Gastroesophageal sphincter (tissue), 4 donors: ENCODE measurements around the gene PDAP1. TPM values are rescaled to one million over a fixed set of nuclear protein-coding genes. Genes with fewer than 3 reads are reported as not detected.
"Not testable (repeated sequence)": the region's sequence is repeated elsewhere in the genome, so short reads cannot be mapped to it uniquely, and the experiment has no call there.

Experiments
- ATAC-seq: fragments of 150-250 bp; one replicate; pipeline ENCODE4 v1.9.1; 2016; ENCODE audit warnings: mild to moderate bottlenecking, moderate library complexity
- H3K27ac ChIP-seq, 4 donors: fragments of 200-600 bp; sonication (generic) in 3 of 4; 1 replicate in 3 of 4; 2 replicates in 1 of 4; pipeline ENCODE4 v1.5.1; 2016 to 2019
- H3K27me3 ChIP-seq: fragments of 200-600 bp; sonication (generic); one replicate; pipeline ENCODE4 v1.5.1; 2019
- H3K36me3 ChIP-seq, 2 donors: fragments of 200-600 bp; sonication (generic); one replicate each; pipeline ENCODE4 v1.5.1; 2019; ENCODE audit warnings: control low read depth in 1 of 2
- H3K4me1 ChIP-seq, 3 donors: fragments of 200-600 bp; sonication (generic); 1 replicate in 2 of 3; 2 replicates in 1 of 3; pipeline ENCODE4 v1.5.1; 2016 to 2019; ENCODE audit warnings: control low read depth in 2 of 3
- H3K4me3 ChIP-seq, 2 donors: fragments of 200-600 bp; sonication (generic); one replicate each; pipeline ENCODE4 v1.5.1; 2019; ENCODE audit warnings: mild to moderate bottlenecking in 1 of 2, moderate library complexity in 1 of 2
- H3K9me3 ChIP-seq, 3 donors: fragments of 200-600 bp; sonication (generic); one replicate each; pipeline ENCODE4 v1.5.1; 2017 to 2019; ENCODE audit warnings: control low read depth in 2 of 3
- CTCF ChIP-seq, 4 experiments: fragments of 200-600 bp in 2 of 4; fragments of 450-650 bp in 2 of 4; sonication (generic) in 1 of 4; IDR thresholded peaks; one replicate each; pipeline ENCODE4 v1.5.1; 2017 to 2019; ENCODE audit warnings: antibody characterized with exemption in 4 of 4, mild to moderate bottlenecking in 2 of 4, moderate library complexity in 2 of 4
- EP300 ChIP-seq: sonication (generic); formaldehyde crosslinking; IDR thresholded peaks from one replicate; pipeline ENCODE4 v1.6.1; 2017; ENCODE audit warnings: antibody characterized with exemption, mild to moderate bottlenecking
- POLR2A ChIP-seq, 2 donors: fragments of 450-650 bp; IDR thresholded peaks; one replicate each; pipeline ENCODE4 v1.6.1; 2017; ENCODE audit warnings: antibody characterized with exemption in 2 of 2, mild to moderate bottlenecking in 2 of 2, moderate library complexity in 1 of 2
- POLR2AphosphoS5 ChIP-seq: sonication (generic); formaldehyde crosslinking; IDR thresholded peaks from one replicate; pipeline ENCODE4 v1.6.1; 2017; ENCODE audit warnings: antibody characterized with exemption
- WGBS, 2 donors: methylation state at CpG; one replicate each; pipeline ENCODE4 v1.1.5; 2018; ENCODE audit warnings: low coverage in 1 of 2; 5-methylcytosine and 5-hydroxymethylcytosine counted together
- total RNA-seq, 4 donors: library from RNA; depleted of rRNA; stranded (reverse); fragments of >200 nt; gene quantifications; one replicate each; pipeline ENCODE4 v1.1.0, GENCODE V29; 2016

PDAP1 gene
- total RNA-seq, 4 donors from 2014 or later, result 91.7 to 155 (median 123) TPM

DNA sequence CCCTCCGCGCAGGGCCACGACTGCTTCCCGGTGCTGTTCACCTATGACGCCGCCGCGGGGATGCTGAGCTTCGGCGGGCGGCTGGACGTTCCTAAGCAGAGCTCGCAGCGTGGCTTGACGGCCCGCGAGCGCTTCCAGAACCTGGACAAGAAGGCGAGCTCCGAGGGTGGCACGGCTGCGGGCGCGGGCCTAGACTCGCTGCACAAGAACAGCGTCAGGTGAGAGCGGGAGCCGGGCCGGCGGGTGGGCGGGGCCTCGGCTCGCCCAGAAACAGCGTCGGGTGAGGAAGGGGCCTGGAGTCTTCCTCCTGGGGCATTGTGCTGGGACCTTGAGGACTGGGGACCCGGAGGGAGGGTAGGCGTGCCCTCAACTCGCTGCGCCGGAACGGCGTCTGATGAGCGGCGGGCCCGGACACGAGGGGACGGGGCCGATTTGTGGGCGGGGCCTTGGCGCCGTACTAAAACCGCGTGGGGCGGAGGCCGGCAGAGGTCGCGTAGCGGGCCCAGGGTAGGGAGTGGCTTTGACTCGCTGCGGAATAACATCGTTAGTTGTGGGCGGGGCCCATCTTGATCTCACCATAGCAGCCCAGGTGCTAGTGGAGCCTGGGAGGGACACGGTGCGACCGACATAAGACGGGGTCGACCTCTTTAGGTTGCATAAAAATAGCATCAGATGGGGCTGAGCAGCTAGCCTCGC is 15.6 kb downstream of the PDAP1 start:
- H3K36me3 ChIP-seq, result peaks cover 0 to 83% of the 10 kb centered on the region in 2 donors
- H3K4me3 ChIP-seq, result peak overlapping the region; percentile 37 to 69
- no peaks in the 10 kb centered on the region for H3K27me3 ChIP-seq
- peaks cover 0 to 25% (median 6%) of the 10 kb centered on the region in 3 donors for H3K4me1 ChIP-seq
- ATAC-seq, result peak; percentile 90
- no peaks in the 10 kb centered on the region for H3K9me3 ChIP-seq
- peak overlapping the region in 3 of 4 donors; percentile 78 to 84 (median 82) for H3K27ac ChIP-seq
- TF ChIP-seq POLR2AphosphoS5 (peak; percentile 60), CTCF (IDR thresholded peaks at IDR 0.05) (no peak)
- WGBS, 2 donors, result no CpG with 5 or more reads among the region's 68 CpGs

GRCh38 chr7:99392046-99392445 is 16.4 kb downstream of the PDAP1 start:
- H3K4me3 ChIP-seq, result peak overlapping the region in 1 of 2 donors; percentile 69
- WGBS, 2 donors, result 81 to 90% methylated on average over 2 to 4 of the region's 8 CpGs
- H3K4me1 ChIP-seq, result peaks cover 0 to 25% (median 6%) of the 10 kb centered on the region in 3 donors
- no peaks in the 10 kb centered on the region for H3K9me3 ChIP-seq
- H3K27me3 ChIP-seq, result no peaks in the 10 kb centered on the region
- no peak for ATAC-seq
- H3K27ac ChIP-seq, result peak overlapping the region in 3 of 4 donors; percentile 78 to 84 (median 82)
- peaks cover 0 to 83% of the 10 kb centered on the region in 2 donors for H3K36me3 ChIP-seq
- no peak for TF ChIP-seq CTCF (IDR thresholded peaks at IDR 0.05)

DNA sequence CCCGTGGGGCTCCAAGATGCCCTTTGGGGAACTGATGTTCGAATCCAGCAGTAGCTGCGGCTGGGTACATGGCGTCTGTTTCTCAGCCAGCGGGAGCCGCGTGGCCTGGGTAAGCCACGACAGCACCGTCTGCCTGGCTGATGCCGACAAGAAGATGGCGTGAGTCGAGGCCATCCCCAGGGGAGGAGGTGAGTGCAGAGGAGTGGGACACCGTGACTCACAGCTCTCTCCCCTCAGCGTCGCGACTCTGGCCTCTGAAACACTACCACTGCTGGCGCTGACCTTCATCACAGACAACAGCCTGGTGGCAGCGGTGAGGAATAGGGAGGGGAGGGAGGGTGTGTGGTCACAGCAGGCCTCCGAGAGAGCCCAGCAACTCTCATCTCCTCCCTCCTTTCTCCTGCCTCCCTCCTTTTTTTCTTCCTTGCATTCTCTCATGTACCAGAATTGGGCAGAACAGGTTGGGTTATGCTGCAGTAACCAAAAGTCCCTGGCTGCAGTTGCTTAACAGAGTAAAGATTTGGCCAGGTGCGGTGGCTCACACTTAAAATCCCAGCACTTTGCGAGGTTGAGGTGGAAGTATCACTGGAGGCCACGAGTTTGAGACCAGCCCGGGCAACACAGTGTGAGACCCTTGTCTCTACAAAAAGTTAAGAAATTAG is 17.3 kb downstream of the PDAP1 start:
- Histone ChIP-seq H3K4me3 (no peak overlapping the region), H3K9me3 (no peaks in the 10 kb centered on the region), H3K36me3 (peaks cover 0 to 83% of the 10 kb centered on the region in 2 donors), H3K27me3 (no peaks in the 10 kb centered on the region), H3K27ac (no peak overlapping the region), H3K4me1 (peaks cover 0 to 25% (median 6%) of the 10 kb centered on the region in 3 donors)
- ATAC-seq, result no peak
- TF ChIP-seq EP300, result no peak
- TF ChIP-seq POLR2A (IDR thresholded peaks at IDR 0.05), result no peak
- TF ChIP-seq CTCF (IDR thresholded peaks at IDR 0.05), result no peak
- TF ChIP-seq POLR2AphosphoS5, result no peak
- WGBS, 2 donors, result 90 to 96% methylated on average over 4 to 10 of the region's 23 CpGs

- no peaks in the 10 kb centered on the region for H3K9me3 ChIP-seq
- no peaks in the 10 kb centered on the region for H3K27me3 ChIP-seq
- peaks cover 0 to 79% of the 10 kb centered on the region in 2 donors for H3K36me3 ChIP-seq
- 100% methylated on average over 2 of the region's 13 CpGs; no CpG with 5 or more reads in 1 of the 2 donors for WGBS, 2 donors
- no peak overlapping the region for H3K27ac ChIP-seq
- H3K4me3 ChIP-seq, result no peak overlapping the region
- TF ChIP-seq POLR2A (IDR thresholded peaks at IDR 0.05) (no peak), POLR2AphosphoS5 (no peak), CTCF (IDR thresholded peaks at IDR 0.05) (no peak), EP300 (no peak)
- no peak for ATAC-seq
- peaks cover 0 to 25% (median 6%) of the 10 kb centered on the region in 3 donors for H3K4me1 ChIP-seq
Observed at GRCh38 chr7:99389772-99390171, 18.6 kb downstream of the PDAP1 start.

DNA sequence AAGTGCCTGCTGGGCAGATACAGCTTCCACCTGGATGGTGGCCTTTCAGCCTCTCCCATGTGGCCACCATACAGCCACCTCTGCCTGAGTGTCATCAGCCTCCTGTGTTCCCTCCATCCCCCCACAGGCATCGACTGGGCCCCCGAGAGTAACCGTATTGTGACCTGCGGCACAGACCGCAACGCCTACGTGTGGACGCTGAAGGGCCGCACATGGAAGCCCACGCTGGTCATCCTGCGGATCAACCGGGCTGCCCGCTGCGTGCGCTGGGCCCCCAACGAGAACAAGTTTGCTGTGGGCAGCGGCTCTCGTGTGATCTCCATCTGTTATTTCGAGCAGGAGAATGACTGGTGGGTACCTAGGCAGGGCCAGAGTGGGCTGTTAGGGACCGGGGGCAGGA is 20.5 kb downstream of the PDAP1 start:
- peaks cover 0 to 79% of the 10 kb centered on the region in 2 donors for H3K36me3 ChIP-seq
- H3K27me3 ChIP-seq, result no peaks in the 10 kb centered on the region
- peaks cover 0 to 12% (median 6%) of the 10 kb centered on the region in 3 donors for H3K4me1 ChIP-seq
- no peak for ATAC-seq
- TF ChIP-seq POLR2AphosphoS5, result no peak
- TF ChIP-seq EP300, result no peak
- no peak for TF ChIP-seq CTCF (IDR thresholded peaks at IDR 0.05)
- no peak for TF ChIP-seq POLR2A (IDR thresholded peaks at IDR 0.05)
- H3K9me3 ChIP-seq, result no peaks in the 10 kb centered on the region
- 100% methylated on average over 1 of the region's 20 CpGs; no CpG with 5 or more reads in 1 of the 2 donors for WGBS, 2 donors
- no peak overlapping the region for H3K27ac ChIP-seq
- no peak overlapping the region for H3K4me3 ChIP-seq

GRCh38 chr7:99387239-99387635 is 21.2 kb downstream of the PDAP1 start:
- WGBS, 2 donors, result 98 to 100% methylated on average over 2 to 6 of the region's 14 CpGs
- H3K4me1 ChIP-seq, H3K4me3 ChIP-seq, H3K27ac ChIP-seq, H3K27me3 ChIP-seq, H3K9me3 ChIP-seq, ATAC-seq: not testable (repeated sequence)
- peaks cover 0 to 79% of the 10 kb centered on the region in 2 donors for H3K36me3 ChIP-seq
